PC-9 (cell line): Measurements from ENCODE around the gene PHAF1.

Experiments
- EZH2 ChIP-seq: fragments of 200-600 bp; sonication (generic); IDR thresholded peaks from 2 replicates; pipeline ENCODE4 v1.8.0; 2017; ENCODE audit warnings: antibody characterized with exemption, low read depth
- TF ChIP-seq, protein P1 (sequence below): fragments of 200-600 bp; sonication (generic); conservative IDR thresholded peaks from 2 replicates; pipeline ENCODE4 v1.6.1; 2017; ENCODE audit warnings: mixed run types, antibody characterized with exemption, mild to moderate bottlenecking, moderate library complexity

DNA sequence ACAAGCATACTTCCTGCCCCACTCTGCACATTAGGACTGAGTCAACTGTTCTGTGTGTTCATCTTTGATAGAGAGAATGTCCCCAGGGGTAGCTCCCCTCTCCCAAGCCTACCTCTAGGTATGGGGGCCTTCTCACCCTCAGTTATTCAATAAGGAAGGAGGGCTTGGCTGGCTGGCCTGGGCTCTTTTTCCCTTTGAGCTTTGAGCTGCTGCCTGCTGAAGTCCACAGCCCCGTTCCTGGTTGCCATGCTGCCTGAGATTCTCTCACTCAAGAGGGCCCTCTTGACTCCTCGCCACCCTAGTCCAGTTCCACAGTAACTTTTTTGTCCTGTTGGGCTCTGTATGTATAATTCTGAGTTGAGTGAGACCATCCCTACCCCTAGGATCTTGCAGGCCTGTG lies 36.0 kb downstream of the PHAF1 start:
- TF ChIP-seq, protein P1, sequence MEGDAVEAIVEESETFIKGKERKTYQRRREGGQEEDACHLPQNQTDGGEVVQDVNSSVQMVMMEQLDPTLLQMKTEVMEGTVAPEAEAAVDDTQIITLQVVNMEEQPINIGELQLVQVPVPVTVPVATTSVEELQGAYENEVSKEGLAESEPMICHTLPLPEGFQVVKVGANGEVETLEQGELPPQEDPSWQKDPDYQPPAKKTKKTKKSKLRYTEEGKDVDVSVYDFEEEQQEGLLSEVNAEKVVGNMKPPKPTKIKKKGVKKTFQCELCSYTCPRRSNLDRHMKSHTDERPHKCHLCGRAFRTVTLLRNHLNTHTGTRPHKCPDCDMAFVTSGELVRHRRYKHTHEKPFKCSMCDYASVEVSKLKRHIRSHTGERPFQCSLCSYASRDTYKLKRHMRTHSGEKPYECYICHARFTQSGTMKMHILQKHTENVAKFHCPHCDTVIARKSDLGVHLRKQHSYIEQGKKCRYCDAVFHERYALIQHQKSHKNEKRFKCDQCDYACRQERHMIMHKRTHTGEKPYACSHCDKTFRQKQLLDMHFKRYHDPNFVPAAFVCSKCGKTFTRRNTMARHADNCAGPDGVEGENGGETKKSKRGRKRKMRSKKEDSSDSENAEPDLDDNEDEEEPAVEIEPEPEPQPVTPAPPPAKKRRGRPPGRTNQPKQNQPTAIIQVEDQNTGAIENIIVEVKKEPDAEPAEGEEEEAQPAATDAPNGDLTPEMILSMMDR, result no peak
- no peak for TF ChIP-seq EZH2
